Activated naive CD4-positive, alpha-beta T cell treated with anti-CD3 and anti-CD28 coated beads, Interleukin-2, amount 50 U/mL, for 24 hours (primary cell): ENCODE measurements around the gene SHPK.

Source experiments
- H3K27ac Mint-ChIP-seq: one replicate; pipeline ENCODE4 v1.8.0; 2021; ENCODE audit warnings: mild to moderate bottlenecking, mixed read lengths
- H3K27me3 Mint-ChIP-seq: one replicate; pipeline ENCODE4 v1.8.0; 2021; ENCODE audit warnings: mixed read lengths
- H3K36me3 Mint-ChIP-seq: one replicate; pipeline ENCODE4 v1.8.0; 2021; ENCODE audit warnings: mixed read lengths
- H3K4me1 Mint-ChIP-seq: one replicate; pipeline ENCODE4 v1.8.0; 2021; ENCODE audit warnings: mixed read lengths
- H3K4me3 Mint-ChIP-seq: one replicate; pipeline ENCODE4 v1.8.0; 2021; ENCODE audit warnings: mild to moderate bottlenecking, mixed read lengths
- H3K9me3 Mint-ChIP-seq: one replicate; pipeline ENCODE4 v1.8.0; 2021; ENCODE audit warnings: mixed read lengths

Gene SHPK

DNA sequence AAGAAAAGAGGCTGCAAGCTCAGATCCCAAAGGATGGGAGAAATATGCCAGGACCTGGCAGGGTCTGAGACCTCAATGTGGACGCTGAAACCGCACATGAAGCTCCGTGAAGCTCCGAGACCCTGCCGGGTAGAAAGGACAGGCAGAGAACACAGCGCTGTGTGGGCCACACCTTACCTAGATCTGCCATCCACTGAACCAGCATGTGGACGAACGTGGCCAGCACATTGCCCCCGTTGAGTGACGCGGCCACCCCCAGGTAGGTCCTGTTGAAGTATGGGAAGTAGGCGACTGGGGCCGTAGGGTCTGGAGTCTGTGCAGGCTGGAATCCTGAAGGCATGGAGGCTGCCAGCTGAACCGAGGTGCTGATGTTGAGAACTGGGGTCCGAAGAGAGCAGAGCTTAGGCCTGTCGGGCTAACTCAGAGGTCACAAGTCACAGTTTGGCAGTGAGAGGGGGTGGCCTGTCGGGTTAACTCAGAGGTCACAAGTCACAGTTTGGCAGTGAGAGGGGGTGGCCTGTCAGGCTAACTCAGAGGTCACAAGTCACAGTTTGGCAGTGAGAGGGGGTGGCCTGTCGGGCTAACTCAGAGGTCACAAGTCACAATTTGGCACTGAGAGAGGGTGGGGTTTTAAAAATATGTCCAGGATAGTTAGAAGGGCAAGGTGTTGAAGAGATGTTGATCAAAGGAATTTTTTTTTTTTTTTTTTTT is 20.7 kb downstream of the SHPK start:
- H3K4me3 Mint-ChIP-seq, result no peak overlapping the region
- H3K4me1 Mint-ChIP-seq, result no peaks in the 10 kb centered on the region
- H3K27me3 Mint-ChIP-seq, result no peaks in the 10 kb centered on the region
- no peaks in the 10 kb centered on the region for H3K9me3 Mint-ChIP-seq
- no peak overlapping the region for H3K27ac Mint-ChIP-seq
- peaks cover 26% of the 10 kb centered on the region for H3K36me3 Mint-ChIP-seq

DNA sequence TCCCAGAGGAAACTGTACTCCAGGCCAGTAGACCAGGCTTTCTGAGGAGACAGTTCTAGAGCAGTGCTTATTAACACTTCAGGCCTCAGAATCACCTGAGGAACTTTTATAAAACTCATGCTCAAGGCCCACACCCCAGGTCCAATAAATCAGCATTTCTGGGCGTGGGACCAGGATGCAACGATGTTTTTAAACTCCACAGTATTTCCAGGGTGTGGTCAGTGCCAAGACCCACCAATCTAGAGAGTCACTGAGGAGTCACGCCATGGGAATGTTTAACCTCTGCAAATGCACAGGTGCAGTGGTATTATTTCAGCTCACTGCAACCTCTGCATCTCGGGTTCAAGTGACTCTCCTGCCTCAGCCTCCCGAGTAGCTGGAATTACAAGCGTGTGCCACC is 22.9 kb downstream of the SHPK start:
- peaks cover 18% of the 10 kb centered on the region for H3K36me3 Mint-ChIP-seq
- H3K27me3 Mint-ChIP-seq, result no peaks in the 10 kb centered on the region
- no peak overlapping the region for H3K4me3 Mint-ChIP-seq
- no peak overlapping the region for H3K27ac Mint-ChIP-seq
- no peaks in the 10 kb centered on the region for H3K9me3 Mint-ChIP-seq
- no peaks in the 10 kb centered on the region for H3K4me1 Mint-ChIP-seq

- Mint-ChIP-seq H3K9me3 (no peaks in the 10 kb centered on the region), H3K27ac (no peak overlapping the region), H3K4me3 (no peak overlapping the region), H3K4me1 (no peaks in the 10 kb centered on the region), H3K27me3 (no peaks in the 10 kb centered on the region), H3K36me3 (peaks cover 9% of the 10 kb centered on the region)
Observed at GRCh38 chr17:3610523-3610922, 25.5 kb downstream of the SHPK start.

DNA sequence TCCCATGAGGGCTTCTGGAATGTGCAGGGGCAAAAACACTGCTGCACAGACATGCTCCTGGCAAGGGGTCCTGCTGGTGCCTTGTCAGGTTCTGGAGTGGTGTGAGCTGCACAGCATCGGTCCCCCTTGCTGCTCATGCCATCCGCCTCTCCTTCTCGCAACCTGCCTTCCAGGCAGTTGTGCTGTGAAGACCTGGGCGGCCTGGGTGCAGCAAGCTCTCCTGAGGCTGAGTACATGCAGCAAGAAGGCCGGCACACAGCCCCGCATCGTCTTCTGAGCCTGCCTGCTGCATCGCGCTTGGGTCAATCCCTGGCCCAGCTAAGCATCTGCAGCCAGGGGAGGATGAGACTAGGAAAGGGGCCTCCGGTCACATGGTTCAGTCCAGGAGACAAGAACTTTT is 26.4 kb downstream of the SHPK start:
- no peaks in the 10 kb centered on the region for H3K4me1 Mint-ChIP-seq
- H3K4me3 Mint-ChIP-seq, result no peak overlapping the region
- H3K9me3 Mint-ChIP-seq, result no peaks in the 10 kb centered on the region
- peaks cover 7% of the 10 kb centered on the region for H3K36me3 Mint-ChIP-seq
- H3K27ac Mint-ChIP-seq, result no peak overlapping the region
- H3K27me3 Mint-ChIP-seq, result no peaks in the 10 kb centered on the region

GRCh38 chr17:3603870-3604259 is 32.2 kb downstream of the SHPK start:
- H3K36me3 Mint-ChIP-seq, result peaks cover 6% of the 10 kb centered on the region
- H3K9me3 Mint-ChIP-seq, result no peaks in the 10 kb centered on the region
- no peak overlapping the region for H3K27ac Mint-ChIP-seq
- H3K27me3 Mint-ChIP-seq, result no peaks in the 10 kb centered on the region
- H3K4me3 Mint-ChIP-seq, result no peak overlapping the region
- H3K4me1 Mint-ChIP-seq, result no peaks in the 10 kb centered on the region

GRCh38 chr17:3603119-3603869 is 32.8 kb downstream of the SHPK start:
- H3K27me3 Mint-ChIP-seq, result no peaks in the 10 kb centered on the region
- H3K4me3 Mint-ChIP-seq, result no peak overlapping the region
- no peaks in the 10 kb centered on the region for H3K9me3 Mint-ChIP-seq
- no peak overlapping the region for H3K27ac Mint-ChIP-seq
- no peaks in the 10 kb centered on the region for H3K4me1 Mint-ChIP-seq
- peaks cover 4% of the 10 kb centered on the region for H3K36me3 Mint-ChIP-seq

DNA sequence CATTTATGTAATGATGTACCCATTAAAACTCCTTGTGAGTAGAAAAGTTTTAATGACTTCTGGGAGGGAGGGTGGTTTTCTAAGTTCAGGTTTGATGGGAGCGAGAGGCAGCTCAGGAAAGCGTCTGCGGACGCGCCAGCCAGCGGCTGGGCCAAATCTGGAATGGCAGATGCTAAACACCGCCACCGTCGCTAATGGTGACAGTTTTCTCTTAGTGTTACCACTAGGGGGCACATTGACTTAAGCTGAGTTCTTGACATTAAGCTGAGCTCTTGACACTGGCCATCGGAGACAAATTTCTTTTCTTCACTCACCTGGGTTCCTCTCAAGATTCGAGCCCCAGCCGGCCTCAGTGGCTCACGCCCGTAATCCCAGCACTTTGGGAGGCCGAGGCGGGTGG is 33.6 kb downstream of the SHPK start:
- H3K4me1 Mint-ChIP-seq, result no peaks in the 10 kb centered on the region
- no peak overlapping the region for H3K4me3 Mint-ChIP-seq
- peaks cover 3% of the 10 kb centered on the region for H3K36me3 Mint-ChIP-seq
- no peaks in the 10 kb centered on the region for H3K9me3 Mint-ChIP-seq
- H3K27ac Mint-ChIP-seq, result no peak overlapping the region
- H3K27me3 Mint-ChIP-seq, result no peaks in the 10 kb centered on the region

- Mint-ChIP-seq H3K27ac (no peak overlapping the region), H3K27me3 (no peaks in the 10 kb centered on the region), H3K36me3 (peaks cover 3% of the 10 kb centered on the region), H3K4me1 (no peaks in the 10 kb centered on the region), H3K4me3 (no peak overlapping the region), H3K9me3 (no peaks in the 10 kb centered on the region)
Observed at GRCh38 chr17:3600529-3601205, 35.4 kb downstream of the SHPK start.

DNA sequence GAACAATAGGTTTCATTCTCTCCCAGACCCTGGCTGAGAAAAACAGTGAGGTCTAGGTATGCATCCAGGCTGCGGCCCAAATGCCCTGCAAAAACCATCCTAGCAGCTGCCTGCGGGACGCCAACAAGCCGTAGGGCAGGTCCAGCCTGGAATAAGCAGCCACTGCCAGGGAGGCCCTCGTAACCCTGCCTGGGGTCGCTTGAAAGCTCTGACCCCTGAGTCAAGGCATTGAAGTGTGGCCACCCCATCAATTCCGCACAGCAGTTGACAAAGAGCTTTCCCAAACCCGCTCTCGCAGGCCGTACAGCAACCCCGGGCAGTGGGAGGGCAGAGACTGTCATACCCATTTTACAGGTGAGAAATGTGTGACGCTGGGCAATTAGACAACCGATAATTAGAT is 38.0 kb downstream of the SHPK start:
- H3K36me3 Mint-ChIP-seq, result no peaks in the 10 kb centered on the region
- no peaks in the 10 kb centered on the region for H3K4me1 Mint-ChIP-seq
- H3K27ac Mint-ChIP-seq, result no peak overlapping the region
- H3K27me3 Mint-ChIP-seq, result no peaks in the 10 kb centered on the region
- no peak overlapping the region for H3K4me3 Mint-ChIP-seq
- no peaks in the 10 kb centered on the region for H3K9me3 Mint-ChIP-seq

DNA sequence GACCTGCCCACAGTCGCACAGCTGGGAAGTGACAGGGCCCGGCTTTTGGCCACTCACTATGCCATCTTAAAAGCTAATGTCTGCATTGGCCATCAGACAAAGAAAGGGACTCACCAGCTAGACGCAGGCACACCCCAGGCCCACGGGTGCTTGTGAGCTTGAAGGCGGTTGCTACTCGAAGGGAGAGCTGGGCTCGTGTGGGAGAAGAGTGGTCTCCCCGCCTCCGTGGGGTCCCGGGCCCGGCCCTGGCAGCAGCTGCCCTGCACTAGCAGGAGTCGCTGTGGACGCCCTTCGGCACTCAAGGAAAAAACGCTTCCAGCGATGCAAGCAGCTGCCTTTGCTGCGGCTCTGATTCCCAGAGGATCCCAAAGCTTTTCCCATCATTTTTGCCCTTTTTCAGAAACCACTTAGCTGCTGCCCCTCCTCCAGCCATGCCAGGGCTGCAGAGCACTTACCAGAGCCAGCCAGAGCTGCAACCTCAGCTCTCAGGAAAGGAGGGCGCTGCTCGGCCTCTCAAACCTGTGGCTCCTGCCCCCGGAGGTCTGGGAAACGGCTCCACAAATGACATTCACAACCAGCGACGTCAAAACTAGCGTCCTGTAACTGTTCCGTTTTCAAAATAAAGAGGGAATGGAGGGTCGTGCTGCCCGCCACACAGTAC is 39.1 kb downstream of the SHPK start:
- Mint-ChIP-seq H3K4me1 (no peaks in the 10 kb centered on the region), H3K27me3 (no peaks in the 10 kb centered on the region), H3K27ac (no peak overlapping the region), H3K9me3 (no peaks in the 10 kb centered on the region), H3K36me3 (no peaks in the 10 kb centered on the region), H3K4me3 (no peak overlapping the region)

GRCh38 chr17:3594976-3595375 is 41.1 kb downstream of the SHPK start:
- Mint-ChIP-seq H3K4me1 (no peaks in the 10 kb centered on the region), H3K27me3 (no peaks in the 10 kb centered on the region), H3K9me3 (no peaks in the 10 kb centered on the region)

DNA sequence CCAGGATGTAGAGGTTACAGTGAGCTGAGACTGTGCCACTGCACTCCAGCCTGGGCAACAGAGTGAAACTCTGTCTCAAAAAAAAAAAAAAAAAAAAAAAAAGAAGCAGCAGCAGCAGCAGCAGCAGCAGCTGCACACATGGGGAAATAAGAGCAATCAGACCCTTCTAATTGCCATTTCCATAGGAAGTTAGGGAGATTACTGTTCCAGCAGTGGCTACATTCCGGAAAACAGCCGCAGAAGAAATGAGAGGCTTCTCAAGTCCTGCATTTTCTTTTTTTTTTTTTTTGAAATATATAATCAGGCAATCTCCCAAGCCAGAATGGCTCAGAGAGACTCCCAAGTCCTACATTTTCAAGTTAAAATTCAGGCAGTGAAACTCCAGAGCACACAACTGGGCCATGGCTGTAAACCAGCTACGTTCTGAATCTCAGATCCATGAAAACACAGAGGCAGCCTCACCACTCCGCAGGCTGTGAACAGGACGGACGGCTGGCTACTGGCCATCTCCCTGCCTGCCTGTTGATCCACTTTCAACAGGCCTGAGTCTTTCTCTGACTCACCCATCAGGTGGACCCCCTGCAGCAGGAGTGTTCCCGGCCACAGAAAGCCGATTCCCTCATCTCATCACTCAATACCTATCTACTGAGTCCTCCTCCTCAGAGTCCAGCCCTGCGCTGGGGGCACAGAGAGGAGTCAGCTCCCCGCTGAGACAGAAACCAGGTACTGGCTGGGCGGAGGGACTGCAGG is 41.8 kb downstream of the SHPK start:
- Mint-ChIP-seq H3K36me3 (no peaks in the 10 kb centered on the region), H3K4me3 (no peak overlapping the region), H3K27me3 (no peaks in the 10 kb centered on the region), H3K4me1 (no peaks in the 10 kb centered on the region), H3K27ac (no peak overlapping the region), H3K9me3 (no peaks in the 10 kb centered on the region)

More at GRCh38 chr17:3594976-3595375, 41.1 kb downstream of the SHPK start:
- Mint-ChIP-seq H3K4me3 (no peak overlapping the region), H3K27ac (no peak overlapping the region), H3K36me3 (no peaks in the 10 kb centered on the region)

- H3K4me3 Mint-ChIP-seq, result no peak overlapping the region
- peak overlapping the region; percentile 8 for H3K27ac Mint-ChIP-seq
- no peaks in the 10 kb centered on the region for H3K9me3 Mint-ChIP-seq
- H3K27me3 Mint-ChIP-seq, result no peaks in the 10 kb centered on the region
- H3K36me3 Mint-ChIP-seq, result no peaks in the 10 kb centered on the region
- H3K4me1 Mint-ChIP-seq, result no peaks in the 10 kb centered on the region
Observed at GRCh38 chr17:3593384-3593783, 42.7 kb downstream of the SHPK start.

GRCh38 chr17:3592216-3592860 is 43.7 kb downstream of the SHPK start:
- no peak overlapping the region for H3K27ac Mint-ChIP-seq
- H3K4me1 Mint-ChIP-seq, result no peaks in the 10 kb centered on the region
- H3K27me3 Mint-ChIP-seq, result no peaks in the 10 kb centered on the region
- H3K36me3 Mint-ChIP-seq, result peaks cover 2% of the 10 kb centered on the region
- no peak overlapping the region for H3K4me3 Mint-ChIP-seq
- H3K9me3 Mint-ChIP-seq, result no peaks in the 10 kb centered on the region

DNA sequence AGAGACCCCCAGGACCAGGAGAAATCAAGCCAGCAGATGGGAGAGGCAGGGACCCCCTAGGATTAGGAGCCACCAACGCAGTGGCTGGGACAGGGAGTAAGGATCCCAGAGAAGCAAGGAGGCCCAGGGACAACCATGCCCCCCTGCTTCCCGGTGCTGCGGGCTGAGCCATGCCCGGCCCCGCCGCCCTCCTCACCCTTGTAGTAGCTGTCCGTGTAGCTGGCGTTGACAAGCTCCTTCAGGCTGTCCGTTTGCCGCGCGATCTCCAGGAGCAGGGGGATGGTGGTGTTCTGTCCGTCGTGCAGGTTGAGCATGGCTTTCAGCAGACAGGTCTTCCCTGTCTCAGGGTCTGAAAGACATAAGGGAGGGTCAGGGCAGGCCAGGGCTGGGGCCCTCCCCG is 45.3 kb downstream of the SHPK start:
- Mint-ChIP-seq H3K4me1 (no peaks in the 10 kb centered on the region), H3K27ac (no peak overlapping the region), H3K4me3 (no peak overlapping the region), H3K27me3 (no peaks in the 10 kb centered on the region), H3K9me3 (no peaks in the 10 kb centered on the region), H3K36me3 (peaks cover 2% of the 10 kb centered on the region)
